Iris pigment epithelial cell (primary cell): Measurements from ENCODE around the gene DHCR7.
A peak's percentile ranks its signal among the peaks of the same experiment; 100 is the strongest.
"Not testable (repeated sequence)": the region's sequence is repeated elsewhere in the genome, so short reads cannot be mapped to it uniquely, and the experiment has no call there.

Experiments used
- DNase-seq: peaks from one replicate; pipeline ENCODE4 v3.0.0-alpha.2; 2011; ENCODE audit warnings: low read depth

Gene DHCR7

DNA sequence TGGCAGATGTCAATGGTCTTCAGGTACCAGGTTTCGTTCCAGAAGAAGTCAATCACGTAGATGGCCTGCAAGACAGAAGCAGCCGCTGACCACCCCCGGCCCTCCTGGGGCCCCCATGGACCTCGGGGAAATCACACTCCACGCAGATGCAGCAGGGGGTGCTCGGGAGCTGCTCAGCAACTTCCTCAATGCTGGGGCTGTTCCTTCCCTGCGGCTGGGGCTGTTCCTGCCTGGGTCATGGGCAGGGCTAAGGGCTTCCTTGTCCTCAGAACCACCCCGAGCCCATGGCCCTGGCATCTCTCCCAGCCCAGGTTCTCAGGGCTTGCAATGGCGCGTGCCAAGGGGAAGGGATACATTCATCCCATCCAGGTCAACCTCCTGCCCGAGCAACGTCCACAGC, 10.3 kb downstream of the DHCR7 start:
- DNase-seq, result no peak

GRCh38 chr11:71437399-71437798, 10.8 kb downstream of the DHCR7 start:
- DNase-seq, result no peak

- DNase-seq, result no peak
Measured at GRCh38 chr11:71436861-71437260, 11.3 kb downstream of the DHCR7 start.

- no peak for DNase-seq
Measured at GRCh38 chr11:71435278-71435951, 12.8 kb downstream of the DHCR7 start.

DNA sequence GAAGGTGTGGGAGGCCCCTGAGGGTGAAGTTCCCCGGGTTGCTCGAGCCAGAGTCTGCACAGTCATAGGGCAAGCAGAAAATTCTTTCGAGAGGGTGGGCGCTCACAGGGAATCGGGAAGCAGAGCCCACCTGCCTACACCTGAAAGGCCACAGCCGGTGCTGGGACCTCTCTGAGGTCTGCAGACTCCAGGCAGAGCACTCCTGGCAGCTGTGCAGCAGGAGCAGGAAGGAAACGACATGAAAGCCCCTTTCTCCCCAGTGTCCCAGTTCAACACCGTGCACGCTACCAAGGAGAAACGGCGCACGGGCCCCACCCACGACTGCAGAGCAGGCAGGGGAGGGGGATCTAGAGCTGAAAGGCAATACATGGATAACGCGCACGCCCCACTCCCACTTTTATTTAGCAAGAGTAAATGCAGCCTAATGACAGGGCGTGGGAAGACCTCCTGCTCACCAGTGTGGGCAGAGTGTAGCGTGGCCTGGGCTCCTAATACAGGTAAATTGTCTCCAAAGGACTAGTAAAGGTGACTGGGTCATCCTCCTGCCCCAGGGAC, 13.5 kb downstream of the DHCR7 start:
- no peak for DNase-seq

GRCh38 chr11:71433648-71434450, 14.3 kb downstream of the DHCR7 start:
- DNase-seq, result peak; percentile 42

- DNase-seq, result no peak
Measured at GRCh38 chr11:71432761-71433647, 15.2 kb downstream of the DHCR7 start.

GRCh38 chr11:71431271-71431670, 16.9 kb downstream of the DHCR7 start:
- no peak for DNase-seq

DNA sequence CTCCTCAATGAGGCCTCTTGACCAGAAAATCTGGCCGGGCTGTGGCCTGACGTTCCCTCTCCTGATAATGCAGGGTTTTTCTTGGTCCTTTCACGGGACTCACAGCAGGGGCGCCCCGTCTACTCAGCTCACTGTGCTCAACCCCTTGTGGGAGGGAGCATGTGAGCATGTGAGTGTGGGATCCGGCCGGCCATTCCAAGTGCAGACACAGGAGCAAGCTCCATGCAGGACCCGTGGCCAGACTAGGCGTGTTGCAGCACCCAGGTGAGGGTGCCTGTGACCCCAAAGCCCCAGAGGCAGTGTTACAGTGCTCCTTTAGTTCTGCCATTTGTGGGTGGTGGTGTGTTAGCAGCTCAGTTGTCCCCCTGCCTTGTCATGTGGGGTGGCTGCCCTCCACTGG, 18.0 kb downstream of the DHCR7 start:
- DNase-seq, result no peak

- no peak for DNase-seq
Measured at GRCh38 chr11:71429701-71430100, 18.5 kb downstream of the DHCR7 start.

DNA sequence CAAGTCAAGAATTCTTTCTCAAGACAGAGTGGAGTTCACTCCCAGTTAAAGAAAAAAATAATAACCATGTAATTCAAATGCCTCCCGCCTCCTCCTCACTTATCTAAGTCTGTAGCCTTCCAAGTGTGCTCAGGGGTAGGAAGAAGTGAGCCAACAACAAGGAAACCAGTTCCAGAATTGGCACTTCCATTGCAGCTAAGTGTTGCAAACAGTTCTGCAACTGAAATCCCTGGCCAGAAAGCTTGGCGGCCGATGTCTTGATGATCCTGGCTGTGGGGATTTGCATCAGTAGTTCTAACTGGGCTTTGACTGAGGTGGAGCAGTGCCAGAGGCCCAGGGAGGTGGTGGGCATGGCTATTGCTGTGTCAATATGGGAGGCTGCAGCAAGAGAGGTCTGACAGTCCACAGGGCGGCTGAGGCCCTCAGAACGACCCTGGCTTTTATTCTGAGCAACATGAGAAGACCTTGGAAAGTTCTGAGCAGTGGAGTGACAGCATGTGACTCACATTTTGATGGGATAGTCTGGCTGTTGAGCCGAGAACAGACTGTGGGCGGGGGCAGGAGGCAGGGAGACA, 19.2 kb downstream of the DHCR7 start:
- DNase-seq, result no peak

DNA sequence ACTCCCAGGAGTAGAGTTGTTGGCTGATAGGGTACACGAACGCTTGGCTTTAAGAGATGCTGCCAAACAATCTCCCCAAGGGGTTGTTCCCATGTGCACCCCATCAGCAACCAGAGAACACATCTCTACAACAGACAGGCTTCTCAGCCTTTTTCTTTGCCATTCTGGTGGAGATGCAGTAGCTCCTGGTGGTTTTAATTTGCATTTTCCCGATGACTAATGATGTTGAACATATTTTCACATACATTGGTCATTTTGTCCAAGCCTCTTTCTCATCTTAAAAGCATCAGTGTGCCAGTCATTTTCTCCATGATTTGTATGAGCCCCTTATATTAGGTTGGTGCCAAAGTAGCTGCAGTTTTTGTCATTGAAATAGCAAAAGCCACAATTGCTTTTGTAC, 21.8 kb downstream of the DHCR7 start:
- no peak for DNase-seq

DNA sequence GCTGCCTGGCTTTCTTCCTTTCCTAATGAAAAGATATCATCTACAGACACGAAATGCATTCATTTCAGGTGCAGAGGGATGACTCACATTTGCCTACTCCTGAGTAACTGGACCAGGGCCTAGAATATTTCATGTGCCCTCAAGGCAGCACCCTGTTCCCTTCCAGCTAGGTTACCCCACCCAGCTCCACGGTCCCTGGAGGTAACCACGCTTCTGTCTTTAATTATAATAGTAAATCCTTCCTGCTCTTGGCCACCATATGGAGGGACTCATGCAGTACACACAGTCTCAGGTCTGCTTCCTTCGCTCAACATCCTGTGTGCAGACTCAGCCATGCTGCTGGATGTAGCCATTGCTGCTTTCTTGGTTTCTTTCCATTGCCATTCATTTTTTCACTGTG, 22.3 kb downstream of the DHCR7 start:
- peak; percentile 7 for DNase-seq

- DNase-seq, result no peak
Measured at GRCh38 chr11:71425409-71425808, 22.8 kb downstream of the DHCR7 start.

- DNase-seq, result no peak
Measured at GRCh38 chr11:71423181-71423790, 24.9 kb downstream of the DHCR7 start.

DNA sequence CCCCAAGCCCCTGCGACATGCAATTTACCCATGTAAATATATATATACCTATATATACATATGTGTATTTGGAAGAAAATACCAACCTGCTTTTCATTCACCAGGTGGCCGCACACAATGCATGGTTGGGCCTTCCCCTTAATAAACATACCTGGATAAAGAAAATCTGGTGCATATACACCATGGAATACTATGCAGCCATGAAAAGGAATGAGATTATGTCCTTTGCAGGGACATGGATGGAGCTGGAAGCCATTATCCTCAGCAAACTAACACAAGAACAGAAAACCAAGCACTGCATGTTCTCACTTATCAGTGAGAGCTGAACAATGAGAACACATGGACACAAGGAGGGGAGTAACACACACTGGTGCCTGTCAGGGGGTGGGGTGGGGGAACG, 25.9 kb downstream of the DHCR7 start:
- DNase-seq, result not testable (repeated sequence)

DNA sequence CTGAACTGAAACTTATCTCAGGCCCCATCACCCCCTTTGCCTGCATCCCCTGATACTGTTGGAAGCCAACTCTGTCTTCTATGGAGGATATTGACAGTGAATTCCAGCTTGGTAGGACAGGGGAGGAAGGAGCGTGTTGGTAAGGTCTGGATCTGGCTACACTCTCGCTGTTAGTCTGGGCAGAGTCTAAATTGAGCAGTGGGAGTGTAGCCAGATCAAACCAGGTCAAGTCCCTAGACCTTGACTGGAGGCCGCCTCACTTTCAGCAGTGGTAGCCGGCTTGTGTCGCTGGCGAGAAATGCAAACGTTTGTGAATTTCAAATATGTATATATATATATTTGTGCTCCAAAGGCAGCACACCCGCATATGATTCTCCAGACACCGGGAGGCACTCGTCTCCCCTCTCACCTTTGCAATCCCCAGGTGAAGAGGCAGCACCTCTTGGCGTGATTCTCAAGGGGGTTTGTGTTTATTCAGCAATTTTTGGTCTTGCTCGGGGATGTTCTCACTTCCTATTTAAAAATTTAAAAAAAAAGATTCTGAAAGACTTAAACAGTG, 26.7 kb downstream of the DHCR7 start:
- no peak for DNase-seq

- peak; percentile 60 for DNase-seq
Measured at GRCh38 chr11:71420455-71421241, 27.5 kb downstream of the DHCR7 start.

DNA sequence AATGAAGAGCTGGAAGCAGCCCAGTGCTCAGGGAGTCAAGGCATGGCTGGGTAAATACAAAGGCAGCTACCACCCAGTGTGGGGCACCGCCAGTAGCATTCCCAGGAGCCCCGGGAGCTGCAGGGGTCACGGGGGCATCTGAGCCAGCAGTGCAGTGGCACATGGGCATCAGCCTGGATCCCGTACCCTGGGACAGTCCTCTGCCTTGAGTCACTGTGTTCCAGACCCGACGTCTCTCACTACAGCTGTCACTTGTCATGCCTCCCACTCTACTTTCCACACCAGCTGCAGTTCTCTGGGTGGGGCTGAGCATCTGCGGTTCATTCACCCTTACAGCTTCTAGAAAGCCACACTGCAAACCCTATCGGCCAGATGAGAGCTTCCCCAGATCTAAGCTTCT, 29.6 kb downstream of the DHCR7 start:
- no peak for DNase-seq

GRCh38 chr11:71414645-71415044, 33.5 kb downstream of the DHCR7 start:
- no peak for DNase-seq
